GM12872 (cell line): ENCODE data around the gene SCN4B.

Experiments
- TF ChIP-seq, protein P1 (sequence below): IDR thresholded peaks from 3 replicates; pipeline ENCODE4 v1.5.1; 2011; ENCODE audit warnings: low read depth, mild to moderate bottlenecking, low read length, moderate library complexity; ENCODE audit not compliant: insufficient read depth

SCN4B gene

DNA sequence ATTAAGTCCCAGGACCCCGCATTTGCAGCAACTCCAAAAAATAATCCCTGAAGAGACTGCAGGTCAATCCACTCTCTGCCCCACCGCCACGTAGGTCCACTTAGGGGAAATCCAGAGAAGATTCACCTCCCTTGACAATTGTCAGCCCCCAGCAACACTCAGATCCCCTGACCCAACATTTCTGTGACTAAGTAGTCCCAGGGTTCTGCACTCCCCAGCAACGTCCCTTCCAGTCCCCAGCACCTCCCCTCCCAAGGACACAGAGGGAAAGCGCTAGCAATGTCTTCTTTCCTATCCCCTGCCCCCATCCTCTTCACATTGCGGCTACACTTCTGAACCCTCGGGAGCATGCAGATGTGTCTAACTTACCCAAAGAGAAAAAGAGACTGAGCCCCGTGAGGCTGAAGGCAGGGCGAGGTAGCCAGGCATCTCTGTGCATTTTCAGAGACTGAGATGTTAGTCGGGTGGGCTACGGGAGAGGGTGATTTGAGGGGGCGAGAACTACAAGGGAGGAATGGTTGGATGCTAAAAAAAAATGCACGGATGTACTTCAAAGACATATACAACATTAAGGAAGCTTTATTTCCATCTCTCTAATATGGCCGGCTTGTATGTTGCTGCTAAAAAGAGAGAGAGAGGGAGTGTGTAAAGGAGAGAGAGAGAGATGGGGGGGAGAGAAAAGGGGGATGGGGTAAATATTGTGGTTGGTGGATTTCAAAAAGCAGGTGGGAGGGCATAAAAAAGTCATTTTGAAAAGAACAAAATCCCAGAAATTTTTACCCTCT is 23.6 kb upstream of the SCN4B start, which contains the start of gene SCN2B:
SCN2B (minus strand) TSS at position 647 of the 785 bp plus-strand sequence; CDS start at position 439, 208 bp downstream.
- TF ChIP-seq, protein P1, sequence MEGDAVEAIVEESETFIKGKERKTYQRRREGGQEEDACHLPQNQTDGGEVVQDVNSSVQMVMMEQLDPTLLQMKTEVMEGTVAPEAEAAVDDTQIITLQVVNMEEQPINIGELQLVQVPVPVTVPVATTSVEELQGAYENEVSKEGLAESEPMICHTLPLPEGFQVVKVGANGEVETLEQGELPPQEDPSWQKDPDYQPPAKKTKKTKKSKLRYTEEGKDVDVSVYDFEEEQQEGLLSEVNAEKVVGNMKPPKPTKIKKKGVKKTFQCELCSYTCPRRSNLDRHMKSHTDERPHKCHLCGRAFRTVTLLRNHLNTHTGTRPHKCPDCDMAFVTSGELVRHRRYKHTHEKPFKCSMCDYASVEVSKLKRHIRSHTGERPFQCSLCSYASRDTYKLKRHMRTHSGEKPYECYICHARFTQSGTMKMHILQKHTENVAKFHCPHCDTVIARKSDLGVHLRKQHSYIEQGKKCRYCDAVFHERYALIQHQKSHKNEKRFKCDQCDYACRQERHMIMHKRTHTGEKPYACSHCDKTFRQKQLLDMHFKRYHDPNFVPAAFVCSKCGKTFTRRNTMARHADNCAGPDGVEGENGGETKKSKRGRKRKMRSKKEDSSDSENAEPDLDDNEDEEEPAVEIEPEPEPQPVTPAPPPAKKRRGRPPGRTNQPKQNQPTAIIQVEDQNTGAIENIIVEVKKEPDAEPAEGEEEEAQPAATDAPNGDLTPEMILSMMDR, result no peak

DNA sequence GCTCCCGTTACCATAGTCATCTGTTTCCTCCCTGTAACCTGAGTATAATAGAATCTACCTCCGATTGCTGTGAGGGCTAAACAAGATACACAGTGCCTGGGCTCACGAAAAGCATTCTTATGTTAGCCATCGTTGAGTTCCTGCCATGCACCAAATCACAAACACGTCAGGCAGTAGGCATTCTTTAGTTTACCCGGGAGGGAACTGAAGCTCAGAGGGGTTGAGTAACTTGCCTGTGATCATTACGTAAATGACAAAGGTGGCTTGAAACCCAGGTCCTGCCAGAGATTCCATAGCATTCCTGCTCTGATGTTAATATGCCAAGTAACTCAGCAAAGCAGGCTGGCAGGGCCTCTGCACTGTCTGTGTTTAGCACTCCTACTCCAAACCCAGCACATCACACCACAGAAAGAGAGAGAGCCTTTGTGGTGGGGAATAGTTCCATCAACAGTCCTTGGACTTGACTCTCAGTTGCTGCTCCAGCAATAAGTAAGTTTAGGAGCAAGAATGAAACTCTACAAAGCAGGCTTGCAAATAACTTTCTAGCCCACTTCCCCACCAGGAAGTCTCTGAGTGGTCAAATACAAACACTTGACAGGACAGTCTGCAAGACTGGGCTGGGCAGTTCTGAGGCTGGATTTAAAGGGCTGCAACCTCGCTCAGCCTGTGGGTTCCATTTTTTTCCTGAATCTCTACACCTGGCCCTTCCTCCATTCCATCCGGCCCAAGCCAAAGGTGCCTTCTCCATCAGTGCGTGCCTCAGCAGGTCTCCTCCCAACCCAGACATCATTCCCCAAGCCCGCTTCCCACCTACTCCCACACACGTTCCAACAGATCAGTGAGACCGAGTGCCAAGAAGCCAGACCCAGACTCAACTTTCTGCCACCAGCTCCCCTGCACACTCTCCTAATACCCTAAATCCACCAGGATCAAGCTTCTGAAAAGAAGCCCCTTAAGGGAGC is 22.7 kb upstream of the SCN4B start:
- TF ChIP-seq, protein P1, result no peak

DNA sequence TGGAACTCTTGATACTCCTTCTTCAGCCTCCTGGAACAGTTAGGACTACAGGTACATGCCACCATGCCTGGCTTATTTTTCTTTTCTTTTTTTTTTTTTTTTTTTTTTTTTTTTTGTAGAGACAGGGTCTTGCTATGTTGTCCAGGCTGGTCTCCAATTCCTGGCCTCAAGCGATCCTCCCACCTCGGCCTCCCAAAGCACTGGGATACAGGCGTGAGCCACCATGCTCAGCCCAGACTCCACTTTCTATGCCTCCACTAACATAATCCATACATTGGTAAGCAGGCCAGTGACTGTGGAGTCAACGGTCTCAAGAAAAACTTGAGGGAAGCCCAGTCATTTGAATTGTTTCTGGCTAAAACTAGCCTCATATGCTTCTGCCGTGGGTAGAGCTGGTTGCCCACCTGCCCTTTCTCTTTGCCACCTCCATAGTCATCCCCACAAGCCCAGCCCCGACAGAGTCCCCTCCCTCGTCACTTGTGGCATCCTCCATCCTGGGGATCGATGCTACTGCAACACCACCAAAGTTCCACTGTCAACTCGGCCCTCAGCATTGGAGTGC is 21.5 kb upstream of the SCN4B start:
- TF ChIP-seq, protein P1, result no peak

DNA sequence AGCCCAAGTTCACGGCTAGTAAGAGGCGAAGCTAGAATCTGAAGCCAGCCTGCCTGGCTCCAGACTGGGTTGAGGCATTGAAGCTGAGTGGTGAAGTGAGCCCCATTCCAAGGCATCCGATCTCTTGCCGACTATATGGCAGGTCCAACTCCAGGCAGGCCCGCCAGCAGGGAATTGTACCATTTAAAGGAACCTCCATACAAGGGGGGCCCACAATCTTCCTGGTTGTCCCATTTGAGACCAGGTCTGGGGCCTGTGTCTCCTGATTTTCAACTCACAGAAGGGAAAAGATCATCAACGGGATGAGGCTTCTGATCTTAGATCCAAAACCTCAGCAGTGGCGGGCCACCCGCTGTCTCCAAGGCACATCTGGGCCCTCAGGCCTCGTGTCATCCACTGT is 19.7 kb upstream of the SCN4B start:
- TF ChIP-seq, protein P1, result no peak

DNA sequence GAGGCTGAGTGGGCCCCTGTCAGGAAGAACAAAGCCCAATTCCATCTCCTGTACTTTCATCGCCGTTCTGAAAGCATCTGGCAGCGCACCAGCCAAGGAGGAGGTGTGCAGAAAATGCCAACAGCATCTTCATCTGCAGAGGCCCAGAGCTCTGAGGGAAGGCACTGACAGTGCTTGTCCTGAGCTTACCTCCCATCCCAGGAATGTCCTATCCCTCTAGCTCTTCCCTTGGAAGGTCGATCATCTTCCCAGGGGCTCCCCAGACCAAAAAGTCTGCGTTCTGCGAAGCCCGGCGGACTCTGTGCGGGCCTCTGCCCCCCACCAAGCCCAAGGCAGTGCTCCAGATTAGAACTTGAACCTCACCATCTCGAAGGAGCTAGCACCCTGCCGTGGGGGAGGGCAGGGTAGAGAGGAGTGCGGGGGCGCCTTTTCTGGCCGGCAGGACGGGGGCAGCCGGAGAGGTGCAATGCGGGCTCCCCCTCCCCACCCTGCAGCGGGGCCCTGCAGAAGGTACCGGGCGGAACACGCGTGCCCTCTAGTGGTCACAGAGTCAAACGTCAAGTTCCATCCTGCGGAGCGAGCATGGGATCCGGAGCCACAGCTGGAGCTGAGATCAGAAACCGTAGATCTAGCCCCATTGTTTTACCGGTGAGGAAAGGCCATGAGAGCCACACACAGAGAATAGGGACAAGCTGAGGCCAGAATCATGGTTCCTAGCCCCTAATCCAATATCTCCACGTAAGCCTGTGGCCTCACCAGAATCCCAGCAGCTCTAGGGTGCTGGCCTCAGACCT is 18.8 kb upstream of the SCN4B start:
- TF ChIP-seq, protein P1, result peak; percentile 93

DNA sequence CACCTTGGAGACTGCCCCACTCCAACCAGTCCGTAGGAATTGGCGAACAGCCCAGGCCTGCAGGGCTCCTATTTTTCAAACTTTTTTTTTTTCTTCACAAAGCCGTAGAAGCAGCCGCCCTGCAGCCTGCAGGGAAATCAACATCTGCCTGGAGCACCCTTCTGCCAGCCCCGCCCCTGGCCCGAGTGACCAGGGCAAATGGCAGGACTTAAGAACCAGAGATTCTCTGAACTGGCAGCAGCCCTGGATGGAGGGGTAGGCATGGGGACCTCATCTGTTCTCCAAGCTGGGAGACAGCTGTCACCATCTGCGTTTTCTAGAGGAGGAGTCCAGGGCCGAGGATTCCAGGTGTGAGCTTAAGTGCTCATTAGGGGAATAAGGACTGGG is 18.3 kb upstream of the SCN4B start:
- TF ChIP-seq, protein P1, result no peak
